ENCODE measurements around the gene FBXL3.

The FBXL3 gene

GRCh38 chr13:76958841-76959432 is 68.0 kb downstream of the FBXL3 start:
- Histone ChIP-seq H2BK120ac (ENCODE audit: insufficient read depth, low read length, poor library complexity) (no peak overlapping the region), H2BK5ac (ENCODE audit: low read depth, low read length, poor library complexity) (no peak overlapping the region), H3K23ac (ENCODE audit: low read length) (no peak overlapping the region), H3K4me2 (ENCODE audit: low read length) (no peak overlapping the region), H3K27me3 (ENCODE audit: insufficient read depth, low read length) (no peaks in the 10 kb centered on the region), H3K79me1 (ENCODE audit: low read length) (no peaks in the 10 kb centered on the region), H3K18ac (ENCODE audit: low read length) (no peak overlapping the region), H4K8ac (ENCODE audit: low read depth, low read length) (no peak overlapping the region), H3K14ac (ENCODE audit: low read length) (no peak overlapping the region), H2AFZ (ENCODE audit: insufficient read depth, low read length, poor library complexity) (no peak overlapping the region), H3K9ac (ENCODE audit: low read length) (no peak overlapping the region), H2BK12ac (ENCODE audit: low read length) (no peak overlapping the region), H2AK5ac (ENCODE audit: low read length) (no peak overlapping the region), H3K27ac (ENCODE audit: low read depth, low read length) (no peak overlapping the region), H3K9me3 (ENCODE audit: insufficient read depth, low read depth, low read length) (peaks cover 11% of the 10 kb centered on the region), H3K4me3 (ENCODE audit: low read depth, low read length) (no peak overlapping the region), H4K12ac (ENCODE audit: low read depth, low read length) (no peak overlapping the region), H4K91ac (ENCODE audit: low read depth, low read length) (no peak overlapping the region), H3K4ac (ENCODE audit: low read depth, low read length) (no peak overlapping the region), H3K79me2 (ENCODE audit: control insufficient read depth, insufficient read depth, low read length, poor library complexity) (no peaks in the 10 kb centered on the region), H3K36me3 (ENCODE audit: control insufficient read depth in 1 of 2, insufficient read depth in 2 of 2, low read length in 2 of 2) (no peaks in the 10 kb centered on the region), H3K4me1 (ENCODE audit: control insufficient read depth in 1 of 2, insufficient read depth in 2 of 2, low read length in 2 of 2) (no peaks in the 10 kb centered on the region)
- no CpG with 5 or more reads among the region's 4 CpGs for WGBS (ENCODE audit: extremely low coverage, insufficient coverage, insufficient read length)
- DNase-seq = no peak

GRCh38 chr13:76955661-76956060 is 71.3 kb downstream of the FBXL3 start:
- no peak overlapping the region for H4K8ac ChIP-seq (ENCODE audit: low read depth, low read length)
- no peak for DNase-seq
- H3K9ac ChIP-seq (ENCODE audit: low read length) = no peak overlapping the region
- H2BK120ac ChIP-seq (ENCODE audit: insufficient read depth, low read length, poor library complexity) = no peak overlapping the region
- no peaks in the 10 kb centered on the region for H3K79me2 ChIP-seq (ENCODE audit: control insufficient read depth, insufficient read depth, low read length, poor library complexity)
- H3K27ac ChIP-seq (ENCODE audit: low read depth, low read length) = no peak overlapping the region
- H2BK5ac ChIP-seq (ENCODE audit: low read depth, low read length, poor library complexity) = no peak overlapping the region
- H3K36me3 ChIP-seq (ENCODE audit: control insufficient read depth in 1 of 2, insufficient read depth in 2 of 2, low read length in 2 of 2) = no peaks in the 10 kb centered on the region
- H4K91ac ChIP-seq (ENCODE audit: low read depth, low read length) = no peak overlapping the region
- H2BK12ac ChIP-seq (ENCODE audit: low read length) = no peak overlapping the region
- no peak overlapping the region for H4K12ac ChIP-seq (ENCODE audit: low read depth, low read length)
- no peak overlapping the region for H2AK5ac ChIP-seq (ENCODE audit: low read length)
- H3K23ac ChIP-seq (ENCODE audit: low read length) = no peak overlapping the region
- no peak overlapping the region for H3K4me3 ChIP-seq (ENCODE audit: low read depth, low read length)
- WGBS (ENCODE audit: extremely low coverage, insufficient coverage, insufficient read length) = no CpG with 5 or more reads among the region's 5 CpGs
- H3K14ac ChIP-seq (ENCODE audit: low read length) = no peak overlapping the region
- peaks cover 10% of the 10 kb centered on the region for H3K9me3 ChIP-seq (ENCODE audit: insufficient read depth, low read depth, low read length)
- H3K4ac ChIP-seq (ENCODE audit: low read depth, low read length) = no peak overlapping the region
- no peak overlapping the region for H3K18ac ChIP-seq (ENCODE audit: low read length)
- no peak overlapping the region for H2AFZ ChIP-seq (ENCODE audit: insufficient read depth, low read length, poor library complexity)
- no peaks in the 10 kb centered on the region for H3K79me1 ChIP-seq (ENCODE audit: low read length)
- H3K4me2 ChIP-seq (ENCODE audit: low read length) = no peak overlapping the region
- no peaks in the 10 kb centered on the region for H3K27me3 ChIP-seq (ENCODE audit: insufficient read depth, low read length)
- H3K4me1 ChIP-seq (ENCODE audit: control insufficient read depth in 1 of 2, insufficient read depth in 2 of 2, low read length in 2 of 2) = no peaks in the 10 kb centered on the region
